Right atrium auricular region (tissue), 2 donors: ENCODE results near the gene CFAP20DC. TPM values are rescaled to one million over a fixed set of nuclear protein-coding genes. Genes with fewer than 3 reads are reported as not detected.

Experiments
- DNase-seq: peaks from one replicate; pipeline ENCODE4 v3.0.0-alpha.2; 2019; ENCODE audit warnings: low spot score
- H3K27ac ChIP-seq, 2 donors: fragments of 200-600 bp; sonication (generic); 1 replicate in 1 of 2; 2 replicates in 1 of 2; pipeline ENCODE4 v1.5.1; 2016 to 2019
- H3K27me3 ChIP-seq, 2 donors: fragments of 200-600 bp; sonication (generic); one replicate each; pipeline versions ENCODE4 v1.5.1 to v1.6.0; 2017 to 2019
- H3K36me3 ChIP-seq: fragments of 200-600 bp; sonication (generic); one replicate; pipeline ENCODE4 v1.5.1; 2016
- H3K4me1 ChIP-seq, 2 donors: fragments of 200-600 bp; sonication (generic); one replicate each; pipeline versions ENCODE4 v1.5.1 to v1.6.0; 2017 to 2019
- H3K4me3 ChIP-seq, 2 donors: fragments of 200-600 bp; sonication (generic); 1 replicate in 1 of 2; 2 replicates in 1 of 2; pipeline ENCODE4 v1.5.1; 2017 to 2019; ENCODE audit warnings: mild to moderate bottlenecking in 1 of 2, moderate library complexity in 1 of 2
- H3K9me3 ChIP-seq, 2 donors: fragments of 200-600 bp; sonication (generic); one replicate each; pipeline ENCODE4 v1.5.1; 2019
- total RNA-seq, 2 donors: library from RNA; depleted of rRNA; stranded (reverse); fragments of >200 nt; gene quantifications; one replicate each; pipeline ENCODE4 v1.1.0, GENCODE V29; 2016
- TF ChIP-seq, protein P1 (sequence below), 2 donors: fragments of 200-600 bp; sonication (generic); IDR thresholded peaks; one replicate each; pipeline ENCODE4 v1.5.1; 2019; ENCODE audit warnings: antibody characterized with exemption in 2 of 2

The CFAP20DC gene
- total RNA-seq, 2 donors from 2014 or later, result not detected

DNA sequence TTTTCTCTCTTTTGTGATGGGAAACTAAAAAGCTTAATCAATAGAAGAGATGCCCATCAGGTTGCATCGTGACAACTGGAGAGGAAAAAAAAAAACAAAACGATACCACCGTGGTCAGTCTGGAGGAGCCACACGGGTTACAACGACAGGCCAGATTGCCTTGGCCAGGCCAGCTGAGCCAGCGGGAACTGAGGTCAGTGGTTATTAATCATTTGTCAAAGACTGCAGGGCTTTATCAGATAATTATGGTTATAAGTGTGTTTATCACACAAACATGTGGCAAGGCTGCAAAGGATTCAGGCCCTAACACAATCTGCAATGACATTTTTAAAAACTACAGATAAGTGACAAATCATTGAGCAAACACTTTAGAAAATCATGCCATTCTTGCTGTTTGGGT lies 248.3 kb downstream of the CFAP20DC start:
- Histone ChIP-seq H3K4me1 (no peaks in the 10 kb centered on the region), H3K9me3 (no peaks in the 10 kb centered on the region), H3K36me3 (no peaks in the 10 kb centered on the region), H3K27ac (no peak overlapping the region), H3K4me3 (no peak overlapping the region), H3K27me3 (no peaks in the 10 kb centered on the region)
- DNase-seq, result no peak
- TF ChIP-seq, protein P1, sequence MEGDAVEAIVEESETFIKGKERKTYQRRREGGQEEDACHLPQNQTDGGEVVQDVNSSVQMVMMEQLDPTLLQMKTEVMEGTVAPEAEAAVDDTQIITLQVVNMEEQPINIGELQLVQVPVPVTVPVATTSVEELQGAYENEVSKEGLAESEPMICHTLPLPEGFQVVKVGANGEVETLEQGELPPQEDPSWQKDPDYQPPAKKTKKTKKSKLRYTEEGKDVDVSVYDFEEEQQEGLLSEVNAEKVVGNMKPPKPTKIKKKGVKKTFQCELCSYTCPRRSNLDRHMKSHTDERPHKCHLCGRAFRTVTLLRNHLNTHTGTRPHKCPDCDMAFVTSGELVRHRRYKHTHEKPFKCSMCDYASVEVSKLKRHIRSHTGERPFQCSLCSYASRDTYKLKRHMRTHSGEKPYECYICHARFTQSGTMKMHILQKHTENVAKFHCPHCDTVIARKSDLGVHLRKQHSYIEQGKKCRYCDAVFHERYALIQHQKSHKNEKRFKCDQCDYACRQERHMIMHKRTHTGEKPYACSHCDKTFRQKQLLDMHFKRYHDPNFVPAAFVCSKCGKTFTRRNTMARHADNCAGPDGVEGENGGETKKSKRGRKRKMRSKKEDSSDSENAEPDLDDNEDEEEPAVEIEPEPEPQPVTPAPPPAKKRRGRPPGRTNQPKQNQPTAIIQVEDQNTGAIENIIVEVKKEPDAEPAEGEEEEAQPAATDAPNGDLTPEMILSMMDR (IDR thresholded peaks at IDR 0.05), result no peak

DNA sequence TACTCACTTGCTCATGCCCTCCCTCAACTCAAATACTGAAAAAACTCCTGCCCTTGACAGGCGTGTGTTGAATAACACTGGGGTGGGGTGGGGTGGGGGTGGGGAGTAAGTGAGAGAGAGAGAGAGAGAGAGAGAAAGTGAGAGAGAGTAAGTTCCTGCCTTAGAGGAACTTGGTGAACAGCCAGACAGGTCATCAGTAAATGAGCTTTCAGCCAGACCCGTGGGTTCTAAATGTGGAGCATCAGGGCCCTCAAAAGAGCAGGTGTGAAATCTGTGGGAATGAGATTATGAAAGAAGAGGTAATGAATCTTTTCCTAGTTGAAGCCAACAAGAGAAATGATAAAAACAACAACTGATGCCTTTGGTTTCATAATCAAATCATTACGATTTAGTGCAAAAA lies 248.9 kb downstream of the CFAP20DC start:
- TF ChIP-seq, protein P1 (IDR thresholded peaks at IDR 0.05), result no peak
- Histone ChIP-seq H3K36me3 (no peaks in the 10 kb centered on the region), H3K9me3 (no peaks in the 10 kb centered on the region)

DNA sequence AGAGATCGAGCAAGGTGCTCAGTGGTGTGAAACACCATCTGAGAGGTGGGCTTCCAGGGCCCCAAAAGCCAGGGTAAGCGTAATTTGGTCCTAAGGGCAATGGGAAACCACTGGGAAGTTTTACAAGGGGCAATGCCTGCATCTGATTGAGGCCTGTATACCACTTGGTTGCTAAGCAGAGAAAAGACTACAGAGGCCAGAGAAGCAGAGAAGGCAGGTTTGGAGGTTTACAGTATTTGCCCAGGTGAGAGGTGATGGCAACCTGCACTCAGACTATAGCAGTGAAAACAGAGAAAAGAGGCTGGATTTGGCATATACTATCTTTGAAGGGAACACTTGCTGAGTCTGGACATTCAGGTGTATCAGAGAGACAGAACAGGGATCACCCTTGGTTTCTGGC lies 249.8 kb downstream of the CFAP20DC start:
- H3K27me3 ChIP-seq, result no peaks in the 10 kb centered on the region
- TF ChIP-seq, protein P1 (IDR thresholded peaks at IDR 0.05), result no peak
- H3K4me1 ChIP-seq, result no peaks in the 10 kb centered on the region
- H3K36me3 ChIP-seq, result no peaks in the 10 kb centered on the region
- no peak overlapping the region for H3K27ac ChIP-seq
- no peaks in the 10 kb centered on the region for H3K9me3 ChIP-seq
- DNase-seq, result no peak
- H3K4me3 ChIP-seq, result no peak overlapping the region

More for the DNA sequence above, 248.9 kb downstream of the CFAP20DC start:
- no peaks in the 10 kb centered on the region for H3K4me1 ChIP-seq
- H3K27me3 ChIP-seq, result no peaks in the 10 kb centered on the region
- H3K27ac ChIP-seq, result no peak overlapping the region
- DNase-seq, result no peak
- no peak overlapping the region for H3K4me3 ChIP-seq

DNA sequence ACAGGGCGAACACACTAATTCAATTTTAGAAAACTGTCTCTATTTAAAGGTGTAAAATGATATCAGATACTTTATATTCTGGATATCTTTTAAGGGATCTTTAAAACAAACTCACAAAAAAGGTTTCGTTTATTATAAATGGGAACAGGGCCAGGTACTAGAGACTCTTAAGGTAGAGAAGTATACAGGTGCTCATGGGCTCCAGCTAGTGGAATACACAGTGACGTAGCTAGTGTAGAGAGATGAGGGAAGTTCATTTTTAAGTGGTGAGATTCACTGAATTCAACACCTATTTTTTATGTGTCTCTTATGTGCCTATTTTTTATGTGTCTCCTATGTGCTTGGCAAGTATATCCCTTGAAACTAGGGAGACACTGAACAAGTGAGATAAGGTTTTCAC lies 250.6 kb downstream of the CFAP20DC start:
- no peak overlapping the region for H3K4me3 ChIP-seq
- TF ChIP-seq, protein P1 (IDR thresholded peaks at IDR 0.05), result no peak
- H3K9me3 ChIP-seq, result no peaks in the 10 kb centered on the region
- H3K27ac ChIP-seq, result no peak overlapping the region
- no peak for DNase-seq
- no peaks in the 10 kb centered on the region for H3K27me3 ChIP-seq
- no peaks in the 10 kb centered on the region for H3K4me1 ChIP-seq
- no peaks in the 10 kb centered on the region for H3K36me3 ChIP-seq

DNA sequence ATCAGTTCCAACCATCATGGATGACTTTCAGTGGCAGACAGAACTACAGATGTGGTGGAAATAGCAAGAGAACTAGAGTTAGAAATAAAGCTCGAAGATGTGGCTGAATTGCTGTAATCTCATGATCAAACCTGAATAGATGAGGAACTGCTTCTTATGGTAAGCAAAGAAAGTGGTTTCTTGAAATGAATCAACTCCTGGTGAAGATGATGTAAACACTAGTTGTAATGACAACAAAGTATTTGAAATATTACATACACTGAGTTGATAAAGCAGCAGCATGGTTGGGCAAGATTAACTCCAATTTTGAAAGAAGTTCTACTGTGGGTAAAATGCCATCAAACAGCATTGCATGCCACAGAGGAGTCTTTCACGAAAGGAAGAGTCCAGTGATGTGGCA lies 251.5 kb downstream of the CFAP20DC start:
- TF ChIP-seq, protein P1 (IDR thresholded peaks at IDR 0.05), result no peak
- Histone ChIP-seq H3K27ac (no peak overlapping the region), H3K4me1 (no peaks in the 10 kb centered on the region), H3K4me3 (no peak overlapping the region), H3K9me3 (no peaks in the 10 kb centered on the region), H3K27me3 (no peaks in the 10 kb centered on the region), H3K36me3 (no peaks in the 10 kb centered on the region)
- DNase-seq, result no peak

DNA sequence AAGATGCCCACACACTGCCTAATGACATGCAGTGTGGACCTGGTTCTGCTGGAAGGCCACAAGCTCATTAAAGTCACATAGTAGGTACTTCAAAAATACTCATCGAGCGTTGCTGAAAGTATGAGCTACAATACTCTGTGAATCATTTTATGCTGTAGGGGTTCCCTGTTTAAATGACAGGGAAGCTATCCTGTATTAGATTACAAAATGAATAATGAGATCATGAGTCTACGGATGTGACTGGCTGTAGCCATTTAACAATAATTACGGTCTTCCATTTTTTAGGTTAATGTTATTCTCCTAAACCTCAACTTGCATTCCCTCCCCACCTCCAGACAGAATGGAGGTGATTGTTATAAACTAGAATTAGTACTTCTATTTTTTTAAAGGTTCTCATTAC lies 255.1 kb downstream of the CFAP20DC start:
- no peak for DNase-seq
- H3K4me1 ChIP-seq, result no peaks in the 10 kb centered on the region
- H3K9me3 ChIP-seq, result no peaks in the 10 kb centered on the region
- no peak overlapping the region for H3K4me3 ChIP-seq
- H3K27me3 ChIP-seq, result no peaks in the 10 kb centered on the region
- H3K36me3 ChIP-seq, result no peaks in the 10 kb centered on the region
- H3K27ac ChIP-seq, result no peak overlapping the region
- TF ChIP-seq, protein P1 (IDR thresholded peaks at IDR 0.05), result no peak
